B cell (primary cell): ENCODE measurements around the gene DGKB. TPM values are rescaled to one million over a fixed set of nuclear protein-coding genes. Genes with fewer than 3 reads are reported as not detected.

Source experiments
- ATAC-seq: fragments of 200-7000 bp; cut with Tn5 transposase; one replicate; pipeline ENCODE4 v1.10.0; 2021; ENCODE audit warnings: low read depth, mild to moderate bottlenecking, moderate number of reproducible peaks, moderate library complexity
- CTCF ChIA-PET: fragments of 350-600 bp; sonication (Branson Sonifier 250); formaldehyde crosslinking; loops from one replicate; lab custom pipeline; 2021; ENCODE audit warnings: antibody characterized with exemption, inconsistent platforms; lab: Charles Lee
- POLR2A ChIA-PET: fragments of 350-600 bp; sonication (Branson Sonifier 250); formaldehyde crosslinking; loops from one replicate; lab custom pipeline; 2021; ENCODE audit warnings: antibody characterized with exemption; lab: Charles Lee
- DNase-seq: peaks from one replicate; pipeline ENCODE4 v3.0.0; 2013
- H2AFZ ChIP-seq: 2 replicates; pipeline ENCODE4 v1.6.1; 2012; ENCODE audit warnings: mild to moderate bottlenecking, low read depth, low read length; ENCODE audit not compliant: insufficient read depth, poor library complexity, severe bottlenecking
- H3K27ac ChIP-seq, 2 donors: 1 replicate in 1 of 2; 2 replicates in 1 of 2; pipeline ENCODE4 v1.5.1; 2012 to 2013; ENCODE audit warnings: low read length in 2 of 2, mild to moderate bottlenecking in 2 of 2, moderate library complexity in 1 of 2
- H3K27me3 ChIP-seq, 4 experiments: fragments of 200-600 bp in 1 of 4; sonication (generic) in 1 of 4; replicated peaks in 1 of 4; 1 replicate in 2 of 4; 2 replicates in 2 of 4; pipeline versions ENCODE4 v1.6.1 to v1.7.0; 2013 to 2016; ENCODE audit warnings: low read length in 3 of 4, mild to moderate bottlenecking in 2 of 4, mixed read lengths in 1 of 4, moderate library complexity in 1 of 4; ENCODE audit not compliant: insufficient read depth in 4 of 4, control insufficient read depth in 3 of 4; ENCODE audit errors: control extremely low read depth in 1 of 4
- H3K36me3 ChIP-seq, 2 experiments: replicated peaks in 1 of 2; 1 replicate in 1 of 2; 2 replicates in 1 of 2; pipeline versions ENCODE4 v1.6.1 to v1.7.1; 2013; ENCODE audit warnings: low read length in 1 of 2; ENCODE audit not compliant: insufficient read depth in 2 of 2, control insufficient read depth in 1 of 2; ENCODE audit errors: control extremely low read depth in 1 of 2, extremely low read depth in 1 of 2
- H3K4me1 ChIP-seq, 2 donors: fragments of 200-600 bp in 1 of 2; sonication (generic) in 1 of 2; 1 replicate in 1 of 2; 2 replicates in 1 of 2; pipeline versions ENCODE4 v1.5.1 to v1.6.1; 2013 to 2017; ENCODE audit warnings: low read length in 2 of 2; ENCODE audit not compliant: control insufficient read depth in 2 of 2, insufficient read depth in 2 of 2
- H3K4me2 ChIP-seq: replicated peaks from 2 replicates; pipeline ENCODE3; 2012; ENCODE audit warnings: mild to moderate bottlenecking, low read depth, low read length; ENCODE audit not compliant: poor library complexity, severe bottlenecking
- H3K4me3 ChIP-seq, 5 experiments: fragments of 200-600 bp in 1 of 5; sonication (generic) in 1 of 5; 1 replicate in 3 of 5; 2 replicates in 2 of 5; pipeline versions ENCODE4 v1.5.1 to v1.7.0; 2011 to 2016; ENCODE audit warnings: low read length in 4 of 5, mild to moderate bottlenecking in 4 of 5, low read depth in 2 of 5, control low read depth in 1 of 5, moderate library complexity in 1 of 5; ENCODE audit not compliant: insufficient read depth in 1 of 5; ENCODE audit errors: control extremely low read depth in 1 of 5, extremely low read depth in 1 of 5
- H3K79me2 ChIP-seq: fragments of 200-600 bp; sonication (generic); one replicate; pipeline ENCODE4 v1.6.0; 2016; ENCODE audit warnings: low read length; ENCODE audit not compliant: control insufficient read depth, insufficient read depth
- H3K9ac ChIP-seq: fragments of 200-600 bp; sonication (generic); 2 replicates; pipeline ENCODE4 v1.6.1; 2017; ENCODE audit warnings: mild to moderate bottlenecking, low read length, moderate library complexity
- H3K9me3 ChIP-seq, 3 donors: one replicate each; pipeline versions ENCODE4 v1.6.1 to v1.7.1; 2013; ENCODE audit warnings: low read length in 2 of 3; ENCODE audit not compliant: control insufficient read depth in 2 of 3, insufficient read depth in 1 of 3; ENCODE audit errors: control extremely low read depth in 1 of 3
- H4K20me1 ChIP-seq: 2 replicates; pipeline ENCODE4 v1.6.0; 2012; ENCODE audit warnings: mild to moderate bottlenecking, low read length; ENCODE audit not compliant: insufficient read depth, control insufficient read depth, poor library complexity, severe bottlenecking
- H3K27ac Mint-ChIP-seq: one replicate; pipeline ENCODE4 v1.8.0; 2021; ENCODE audit warnings: mixed read lengths
- H3K27me3 Mint-ChIP-seq: one replicate; pipeline ENCODE4 v1.8.0; 2021; ENCODE audit warnings: mixed read lengths
- H3K4me1 Mint-ChIP-seq: one replicate; pipeline ENCODE4 v1.8.0; 2021; ENCODE audit warnings: mixed read lengths
- H3K4me3 Mint-ChIP-seq: one replicate; pipeline ENCODE4 v1.8.0; 2021; ENCODE audit warnings: mixed read lengths
- H3K9me3 Mint-ChIP-seq: one replicate; pipeline ENCODE4 v1.8.0; 2022; ENCODE audit warnings: mixed read lengths; ENCODE audit not compliant: insufficient read depth
- CTCF ChIP-seq: fragments of 200-600 bp; IDR thresholded peaks from one replicate; pipeline ENCODE4 v1.8.0; 2022; ENCODE audit warnings: antibody characterized with exemption, mild to moderate bottlenecking
- EZH2 ChIP-seq: IDR thresholded peaks from 2 replicates; pipeline ENCODE4 v1.6.1; 2012; ENCODE audit warnings: borderline replicate concordance, low read depth, mild to moderate bottlenecking, moderate library complexity, low read length; ENCODE audit not compliant: insufficient read depth, poor library complexity, severe bottlenecking
- WGBS: methylation state at CpG from one replicate; pipeline ENCODE4 v1.1.5; 2013; ENCODE audit warnings: missing lambda C conversion rate; ENCODE audit not compliant: insufficient coverage; 5-methylcytosine and 5-hydroxymethylcytosine counted together
- intact Hi-C: fragments of 100-400 bp; cut with micrococcal nuclease; formaldehyde crosslinking; loops from one replicate; pipeline ENCODE4 v1.10.0; 2022
- polyA plus RNA-seq: library from polyadenylated mRNA; depleted of rRNA; stranded (reverse); fragments of >200 nt; gene quantifications from 2 replicates; pipeline ENCODE4 v1.2.3, GENCODE V29; 2012
- total RNA-seq, 2 donors: library from RNA; stranded (reverse); fragments of 120-200 nt in 1 of 2; gene quantifications; 1 replicate in 1 of 2; 2 replicates in 1 of 2; pipeline versions ENCODE4 v1.2.3 to v1.2.4, GENCODE V29; 2013 to 2022

Gene DGKB
- total and polyA plus RNA-seq, 2 donors (not counting 1 experiment from before 2014, with no cell fraction given), result not detected

- Histone ChIP-seq H3K27ac (no peak overlapping the region), H3K79me2 (no peaks in the 10 kb centered on the region), H3K4me1 (no peaks in the 10 kb centered on the region), H3K4me3 (no peak overlapping the region), H3K36me3 (no peaks in the 10 kb centered on the region), H3K9me3 (no peaks in the 10 kb centered on the region), H3K4me2 (no peak overlapping the region), H3K9ac (no peak overlapping the region), H4K20me1 (no peaks in the 10 kb centered on the region), H2AFZ (no peak overlapping the region), H3K27me3 (no peaks in the 10 kb centered on the region)
- CTCF ChIA-PET, result no interaction called here
- WGBS, result no CpG with 5 or more reads among the region's 4 CpGs
- POLR2A ChIA-PET, result no interaction called here
- no peaks in the 10 kb centered on the region for H3K9me3 Mint-ChIP-seq
- no peak overlapping the region for H3K27ac Mint-ChIP-seq
- ATAC-seq (no peak), DNase-seq (no peak)
- no peak for TF ChIP-seq EZH2
- no peak for TF ChIP-seq CTCF
- H3K27me3 Mint-ChIP-seq, result no peaks in the 10 kb centered on the region
- intact Hi-C loops, result no loop called here
- H3K4me1 Mint-ChIP-seq, result no peaks in the 10 kb centered on the region
- no peak overlapping the region for H3K4me3 Mint-ChIP-seq
Observed at GRCh38 chr7:14374336-14374735, 528.2 kb downstream of the DGKB start.

- Mint-ChIP-seq H3K27ac (no peak overlapping the region), H3K27me3 (no peaks in the 10 kb centered on the region), H3K4me3 (no peak overlapping the region), H3K4me1 (no peaks in the 10 kb centered on the region), H3K9me3 (no peaks in the 10 kb centered on the region)
- Histone ChIP-seq H3K4me2 (no peak overlapping the region), H3K27me3 (no peaks in the 10 kb centered on the region), H3K36me3 (no peaks in the 10 kb centered on the region), H3K4me3 (no peak overlapping the region), H3K4me1 (no peaks in the 10 kb centered on the region), H3K27ac (no peak overlapping the region), H4K20me1 (no peaks in the 10 kb centered on the region), H3K9ac (no peak overlapping the region), H2AFZ (no peak overlapping the region), H3K79me2 (no peaks in the 10 kb centered on the region), H3K9me3 (no peaks in the 10 kb centered on the region)
- intact Hi-C loops, result no loop called here
- ChIA-PET POLR2A (no interaction called here), CTCF (no interaction called here)
- no CpG with 5 or more reads among the region's 3 CpGs for WGBS
- no peak for ATAC-seq
- TF ChIP-seq EZH2, result no peak
- TF ChIP-seq CTCF, result no peak
- no peak for DNase-seq
Observed at GRCh38 chr7:14368285-14368684, 534.3 kb downstream of the DGKB start.
